GM18520 (cell line): ENCODE measurements around the gene MCCC2.
"Not testable (repeated sequence)": the region's sequence is repeated elsewhere in the genome, so short reads cannot be mapped to it uniquely, and the experiment has no call there.

Source experiments
- ATAC-seq: cut with Tn5 transposase; IDR thresholded peaks from one replicate; pipeline ENCODE4 v1.9.1; 2021; ENCODE audit not compliant: unreplicated experiment

Gene MCCC2

GRCh38 chr5:71586941-71587765 is at the start of gene MCCC2:
Gene MCCC2, plus strand, starts transcription at chr5:71587340. Its CDS starts 86 bp downstream, at chr5:71587426.
- ATAC-seq = peak; percentile 94

- no peak for ATAC-seq
Observed at GRCh38 chr5:71537687-71538086, 49.5 kb upstream of the MCCC2 start.

GRCh38 chr5:71550885-71551284 is 36.3 kb upstream of the MCCC2 start:
- ATAC-seq = not testable (repeated sequence)

- not testable (repeated sequence) for ATAC-seq
Observed at GRCh38 chr5:71551582-71551981, 35.6 kb upstream of the MCCC2 start.

- ATAC-seq = not testable (repeated sequence)
Observed at GRCh38 chr5:71552026-71552749, 35.0 kb upstream of the MCCC2 start.

- ATAC-seq = no peak
Observed at GRCh38 chr5:71563161-71563560, 24.0 kb upstream of the MCCC2 start.

GRCh38 chr5:71564895-71565294 is 22.2 kb upstream of the MCCC2 start:
- no peak for ATAC-seq

GRCh38 chr5:71569748-71570509 is 17.2 kb upstream of the MCCC2 start:
- no peak for ATAC-seq

- not testable (repeated sequence) for ATAC-seq
Observed at GRCh38 chr5:71571811-71572210, 15.3 kb upstream of the MCCC2 start.

- ATAC-seq = no peak
Observed at GRCh38 chr5:71573591-71573990, 13.5 kb upstream of the MCCC2 start.

- not testable (repeated sequence) for ATAC-seq
Observed at GRCh38 chr5:71575588-71575987, 11.6 kb upstream of the MCCC2 start.

GRCh38 chr5:71576241-71576640 is 10.9 kb upstream of the MCCC2 start:
- ATAC-seq = no peak

- ATAC-seq = not testable (repeated sequence)
Observed at GRCh38 chr5:71577839-71578238, 9.3 kb upstream of the MCCC2 start.

GRCh38 chr5:71582945-71583584 is 4.1 kb upstream of the MCCC2 start:
- no peak for ATAC-seq

GRCh38 chr5:71586052-71586940 is 844 bp upstream of the MCCC2 start:
- ATAC-seq = no peak

GRCh38 chr5:71587766-71588532 is 809 bp downstream of the MCCC2 start:
- peak; percentile 0 for ATAC-seq

GRCh38 chr5:71588533-71588885 is 1.4 kb downstream of the MCCC2 start:
- no peak for ATAC-seq

- ATAC-seq = no peak
Observed at GRCh38 chr5:71589903-71590302, 2.8 kb downstream of the MCCC2 start.

- ATAC-seq = no peak
Observed at GRCh38 chr5:71591100-71591499, 4.0 kb downstream of the MCCC2 start.
